ENCODE data around the gene GTF3C5. TPM values are rescaled to one million over a fixed set of nuclear protein-coding genes. Genes with fewer than 3 reads are reported as not detected.

GTF3C5 gene
- total RNA-seq, 4 donors from 2014 or later = 32.6 to 54.2 (median 39.0) TPM

DNA sequence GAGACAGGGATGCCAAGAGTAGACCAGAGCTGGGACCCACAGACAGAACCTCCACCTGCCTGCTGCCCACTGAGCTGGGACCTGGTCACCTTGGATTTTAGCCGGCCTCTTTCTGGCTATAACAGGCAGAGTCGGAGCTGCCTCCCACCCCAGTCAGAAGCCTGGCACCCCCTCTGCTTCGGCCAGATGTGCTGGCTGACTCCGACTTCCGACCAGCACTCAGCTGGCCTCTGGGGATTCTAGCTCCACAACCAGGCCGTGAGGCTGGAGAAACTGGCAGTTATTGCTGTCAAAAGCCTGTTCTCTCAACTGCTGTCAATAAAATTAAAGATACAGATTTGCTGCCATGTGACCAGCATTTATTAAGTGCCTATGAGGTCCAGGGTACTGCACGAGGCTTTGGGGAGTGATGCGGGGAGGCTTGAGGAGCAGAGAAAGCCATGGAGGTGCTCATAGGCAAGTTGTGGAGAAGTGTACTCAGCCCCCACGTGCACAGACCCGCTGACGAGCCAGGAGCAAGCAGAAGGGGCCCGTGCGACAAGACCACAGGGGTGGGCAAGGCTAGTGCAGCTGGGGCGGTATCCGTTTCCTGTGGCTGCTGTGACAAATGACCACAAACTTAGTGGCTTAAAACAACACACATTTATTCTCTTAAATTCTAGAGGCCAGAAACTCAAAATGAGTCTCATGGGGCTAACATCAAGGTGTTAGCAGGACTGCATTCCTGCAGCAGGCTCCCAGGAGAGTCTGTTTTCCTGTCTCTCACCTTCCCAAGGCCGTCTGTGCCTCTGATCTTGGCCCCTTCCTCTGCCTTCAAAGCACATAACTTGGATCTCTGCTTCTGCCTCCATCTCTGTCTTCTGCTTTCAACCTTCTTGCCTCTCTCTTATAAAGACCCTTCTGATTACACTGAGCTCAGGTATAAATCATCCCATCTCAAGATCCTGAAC lies 39.2 kb upstream of the GTF3C5 start:
- DNase-seq (ENCODE audit: low spot score) (no peak), ATAC-seq (ENCODE audit: low FRiP score) (no peak)
- TF ChIP-seq, protein P1, sequence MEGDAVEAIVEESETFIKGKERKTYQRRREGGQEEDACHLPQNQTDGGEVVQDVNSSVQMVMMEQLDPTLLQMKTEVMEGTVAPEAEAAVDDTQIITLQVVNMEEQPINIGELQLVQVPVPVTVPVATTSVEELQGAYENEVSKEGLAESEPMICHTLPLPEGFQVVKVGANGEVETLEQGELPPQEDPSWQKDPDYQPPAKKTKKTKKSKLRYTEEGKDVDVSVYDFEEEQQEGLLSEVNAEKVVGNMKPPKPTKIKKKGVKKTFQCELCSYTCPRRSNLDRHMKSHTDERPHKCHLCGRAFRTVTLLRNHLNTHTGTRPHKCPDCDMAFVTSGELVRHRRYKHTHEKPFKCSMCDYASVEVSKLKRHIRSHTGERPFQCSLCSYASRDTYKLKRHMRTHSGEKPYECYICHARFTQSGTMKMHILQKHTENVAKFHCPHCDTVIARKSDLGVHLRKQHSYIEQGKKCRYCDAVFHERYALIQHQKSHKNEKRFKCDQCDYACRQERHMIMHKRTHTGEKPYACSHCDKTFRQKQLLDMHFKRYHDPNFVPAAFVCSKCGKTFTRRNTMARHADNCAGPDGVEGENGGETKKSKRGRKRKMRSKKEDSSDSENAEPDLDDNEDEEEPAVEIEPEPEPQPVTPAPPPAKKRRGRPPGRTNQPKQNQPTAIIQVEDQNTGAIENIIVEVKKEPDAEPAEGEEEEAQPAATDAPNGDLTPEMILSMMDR (IDR thresholded peaks at IDR 0.05) = no peak

DNA sequence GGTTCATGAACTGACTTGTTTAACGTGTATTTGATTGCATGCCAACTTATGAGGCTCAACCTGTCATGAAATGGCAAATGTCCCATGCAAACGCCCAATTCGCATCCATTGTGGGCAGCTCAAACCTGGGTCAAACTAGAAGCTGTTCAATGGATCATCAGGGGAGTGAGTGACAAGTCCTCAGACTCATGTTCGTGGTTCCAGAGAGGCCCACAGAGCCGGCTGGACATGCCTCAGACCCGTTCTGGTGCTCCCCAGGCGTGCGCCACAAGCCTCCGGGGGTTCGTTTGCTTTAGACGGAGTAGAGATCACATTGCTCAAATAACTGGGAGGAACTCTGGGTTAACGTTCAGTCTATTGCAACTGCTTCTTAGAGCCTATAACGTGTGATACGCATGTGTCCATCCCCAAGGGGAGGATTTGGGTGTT lies 37.3 kb upstream of the GTF3C5 start:
- TF ChIP-seq, protein P1 (IDR thresholded peaks at IDR 0.05) = no peak
- DNase-seq (ENCODE audit: low spot score) (no peak), ATAC-seq (ENCODE audit: low FRiP score) (no peak)

- TF ChIP-seq, protein P1 (IDR thresholded peaks at IDR 0.05) = no peak
- ATAC-seq (ENCODE audit: low FRiP score) (peak; percentile 41), DNase-seq (ENCODE audit: low spot score) (no peak)
Observed at GRCh38 chr9:132994410-132995120, 36.2 kb upstream of the GTF3C5 start.

GRCh38 chr9:132995121-132995420 lies 35.7 kb upstream of the GTF3C5 start:
- TF ChIP-seq, protein P1 (IDR thresholded peaks at IDR 0.05) = no peak
- DNase-seq (ENCODE audit: low spot score) (no peak), ATAC-seq (ENCODE audit: low FRiP score) (no peak)

GRCh38 chr9:132995879-132996278 lies 34.9 kb upstream of the GTF3C5 start:
- DNase-seq (ENCODE audit: low spot score) (no peak), ATAC-seq (ENCODE audit: low FRiP score) (no peak)
- TF ChIP-seq, protein P1 (IDR thresholded peaks at IDR 0.05) = no peak

GRCh38 chr9:132996526-132996925 lies 34.3 kb upstream of the GTF3C5 start:
- ATAC-seq (ENCODE audit: low FRiP score) (no peak), DNase-seq (ENCODE audit: low spot score) (no peak)
- TF ChIP-seq, protein P1 (IDR thresholded peaks at IDR 0.05) = no peak
